A673 (cell line): ENCODE results near the gene EVPL.

Source experiments
- EZH2 ChIP-seq: fragments of 200-600 bp; sonication (generic); IDR thresholded peaks from 2 replicates; pipeline ENCODE4 v1.6.1; 2017; ENCODE audit warnings: borderline replicate concordance, low read depth, mild to moderate bottlenecking, mixed read lengths, antibody characterized with exemption, low read length; ENCODE audit not compliant: poor library complexity, severe bottlenecking
- TF ChIP-seq, protein P1 (sequence below): fragments of 300-800, 200-600 bp; sonication (generic); conservative IDR thresholded peaks from 2 replicates; pipeline ENCODE4 v1.5.1; 2017; ENCODE audit warnings: low read depth, mild to moderate bottlenecking, antibody characterized with exemption, low read length, moderate library complexity, mixed read lengths

DNA sequence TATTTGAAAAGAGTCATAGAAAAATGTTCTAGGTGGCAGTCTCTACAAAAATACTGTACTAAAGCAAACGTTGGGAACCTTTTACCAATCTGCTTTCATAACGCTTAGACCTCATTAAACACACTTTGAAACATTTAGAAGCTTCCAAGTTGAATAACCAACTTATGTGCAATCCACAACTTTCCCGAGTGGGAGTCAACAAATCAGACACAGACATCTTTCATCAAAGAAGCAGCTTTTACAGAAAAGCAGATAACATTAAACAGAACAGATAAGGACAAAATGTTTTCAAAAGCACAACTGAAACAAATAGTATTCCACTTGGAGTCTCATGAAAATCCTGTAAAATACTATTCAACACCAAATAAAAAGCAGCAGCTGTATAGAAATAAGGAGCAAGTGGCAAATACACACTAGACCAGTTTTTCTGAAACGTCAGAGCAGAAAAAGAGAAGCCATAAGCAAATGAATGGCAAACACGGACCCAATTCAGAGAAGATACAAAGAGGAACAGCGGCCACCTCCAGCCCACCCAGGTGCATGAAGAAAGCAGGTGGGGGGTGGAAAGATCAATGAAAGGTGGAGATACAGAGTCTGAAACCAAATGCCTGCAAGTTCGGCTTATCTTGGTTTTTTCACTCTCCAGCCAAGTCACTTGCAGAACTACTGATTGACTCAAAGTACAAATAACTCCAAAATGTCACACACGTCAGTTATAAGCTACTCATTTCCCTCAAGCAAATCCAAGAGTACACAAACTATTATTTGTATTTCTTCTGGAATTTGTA lies 67.9 kb downstream of the EVPL start:
- TF ChIP-seq, protein P1, sequence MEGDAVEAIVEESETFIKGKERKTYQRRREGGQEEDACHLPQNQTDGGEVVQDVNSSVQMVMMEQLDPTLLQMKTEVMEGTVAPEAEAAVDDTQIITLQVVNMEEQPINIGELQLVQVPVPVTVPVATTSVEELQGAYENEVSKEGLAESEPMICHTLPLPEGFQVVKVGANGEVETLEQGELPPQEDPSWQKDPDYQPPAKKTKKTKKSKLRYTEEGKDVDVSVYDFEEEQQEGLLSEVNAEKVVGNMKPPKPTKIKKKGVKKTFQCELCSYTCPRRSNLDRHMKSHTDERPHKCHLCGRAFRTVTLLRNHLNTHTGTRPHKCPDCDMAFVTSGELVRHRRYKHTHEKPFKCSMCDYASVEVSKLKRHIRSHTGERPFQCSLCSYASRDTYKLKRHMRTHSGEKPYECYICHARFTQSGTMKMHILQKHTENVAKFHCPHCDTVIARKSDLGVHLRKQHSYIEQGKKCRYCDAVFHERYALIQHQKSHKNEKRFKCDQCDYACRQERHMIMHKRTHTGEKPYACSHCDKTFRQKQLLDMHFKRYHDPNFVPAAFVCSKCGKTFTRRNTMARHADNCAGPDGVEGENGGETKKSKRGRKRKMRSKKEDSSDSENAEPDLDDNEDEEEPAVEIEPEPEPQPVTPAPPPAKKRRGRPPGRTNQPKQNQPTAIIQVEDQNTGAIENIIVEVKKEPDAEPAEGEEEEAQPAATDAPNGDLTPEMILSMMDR, result no peak
- no peak for TF ChIP-seq EZH2
